GM21423 (cell line): ENCODE results near the gene MAN1A1.
"Not testable (repeated sequence)": the region's sequence is repeated elsewhere in the genome, so short reads cannot be mapped to it uniquely, and the experiment has no call there.

Experiments
- ATAC-seq: cut with Tn5 transposase; IDR thresholded peaks from one replicate; pipeline ENCODE4 v1.9.1; 2021; ENCODE audit warnings: mild to moderate bottlenecking, moderate library complexity; ENCODE audit not compliant: unreplicated experiment

Gene MAN1A1

GRCh38 chr6:119349361-119350201, at the start of gene MAN1A1:
MAN1A1 (minus strand) TSS chr6:119349761; CDS start chr6:119349065, 696 bp downstream.
- peak; percentile 71 for ATAC-seq

DNA sequence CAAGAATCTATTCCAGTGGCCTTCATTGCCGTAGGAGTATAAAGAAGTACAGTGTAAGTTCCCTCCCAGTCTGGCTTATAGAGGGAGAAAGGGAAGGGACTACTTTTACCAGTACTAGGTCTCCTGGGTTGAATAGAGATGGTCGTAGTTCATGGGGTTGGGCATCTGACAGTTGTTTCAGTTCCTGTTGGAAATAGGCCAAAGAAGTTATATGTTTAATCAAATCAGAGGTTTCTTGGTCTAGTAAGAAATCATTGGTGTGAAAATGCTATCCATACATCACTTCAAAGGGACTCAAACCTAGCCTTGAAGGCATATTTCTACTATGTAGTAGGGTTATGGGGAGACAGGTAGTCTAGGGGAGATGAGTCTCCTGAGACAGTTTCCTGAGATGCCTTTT, 45.6 kb upstream of the MAN1A1 start:
- no peak for ATAC-seq

- ATAC-seq: no peak
These were observed 40.8 kb upstream of the MAN1A1 start for GRCh38 chr6:119390247-119390793.

GRCh38 chr6:119385994-119386393, 36.4 kb upstream of the MAN1A1 start:
- ATAC-seq: no peak

DNA sequence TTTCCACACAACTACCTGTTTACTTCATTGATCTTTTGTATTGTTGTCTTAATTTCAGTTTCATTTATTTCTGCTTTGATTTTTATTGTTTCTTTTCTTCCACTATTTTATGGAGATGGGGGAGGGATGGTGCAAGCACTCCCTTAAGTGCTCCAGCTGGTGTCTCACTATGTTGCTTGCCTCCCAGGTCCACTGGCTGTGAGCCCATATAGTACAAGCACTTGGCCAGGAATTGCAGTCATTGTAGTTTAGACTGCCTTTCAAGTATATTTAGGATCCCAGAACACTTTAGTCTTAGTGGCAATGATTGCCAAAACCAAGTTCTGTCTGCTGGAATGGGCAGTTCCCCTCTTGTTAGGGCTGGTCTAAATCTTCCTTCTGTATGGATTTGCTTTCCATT, 34.9 kb upstream of the MAN1A1 start:
- no peak for ATAC-seq

GRCh38 chr6:119379809-119380208, 30.2 kb upstream of the MAN1A1 start:
- no peak for ATAC-seq

GRCh38 chr6:119377043-119377442, 27.5 kb upstream of the MAN1A1 start:
- ATAC-seq: not testable (repeated sequence)

GRCh38 chr6:119370080-119370479, 20.5 kb upstream of the MAN1A1 start:
- ATAC-seq: no peak

GRCh38 chr6:119368921-119369320, 19.4 kb upstream of the MAN1A1 start:
- ATAC-seq: no peak

- no peak for ATAC-seq
These were observed 11.6 kb upstream of the MAN1A1 start for GRCh38 chr6:119361209-119361608.

- ATAC-seq: no peak
These were observed 10.8 kb upstream of the MAN1A1 start for GRCh38 chr6:119360262-119360915.

DNA sequence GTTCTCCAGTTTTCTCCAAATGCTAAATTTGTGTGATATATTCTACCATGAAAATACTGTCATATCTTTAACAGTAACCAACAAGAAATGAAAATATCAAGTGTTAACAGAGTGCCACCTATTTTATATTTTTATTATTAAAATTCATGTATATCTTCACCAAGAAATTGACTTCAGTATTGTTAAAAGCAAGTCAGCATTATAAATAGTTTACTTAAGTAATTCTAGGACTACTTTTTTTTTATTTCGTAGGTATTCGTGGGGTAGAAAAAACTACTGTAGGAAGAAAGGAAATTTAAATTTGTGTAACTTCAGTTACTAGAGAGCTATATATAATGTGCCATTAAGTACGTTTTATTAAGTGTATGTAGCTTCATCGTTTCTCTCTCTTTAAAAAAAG, 6.3 kb upstream of the MAN1A1 start:
- ATAC-seq: no peak

- ATAC-seq: no peak
These were observed 5.6 kb upstream of the MAN1A1 start for GRCh38 chr6:119355157-119355556.

DNA sequence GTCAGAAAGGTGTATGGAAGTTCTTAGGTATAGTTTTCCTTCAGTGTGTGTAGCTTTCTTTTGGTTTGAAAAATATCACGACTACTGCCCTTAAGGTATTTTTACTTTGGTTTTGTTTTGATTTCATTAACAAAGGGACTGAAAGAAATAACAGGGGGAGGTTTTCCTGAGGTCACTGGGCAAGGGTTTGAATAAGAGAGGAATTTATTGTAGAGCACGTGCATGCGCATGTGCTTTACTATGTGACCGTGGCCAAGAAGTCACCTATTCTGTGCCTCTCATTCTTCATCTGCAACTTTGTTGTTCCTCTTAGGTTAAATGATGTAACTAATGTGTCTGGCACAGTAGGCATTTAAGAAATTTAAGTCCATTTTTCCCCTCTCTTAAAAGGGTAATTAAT, 4.1 kb upstream of the MAN1A1 start:
- no peak for ATAC-seq

DNA sequence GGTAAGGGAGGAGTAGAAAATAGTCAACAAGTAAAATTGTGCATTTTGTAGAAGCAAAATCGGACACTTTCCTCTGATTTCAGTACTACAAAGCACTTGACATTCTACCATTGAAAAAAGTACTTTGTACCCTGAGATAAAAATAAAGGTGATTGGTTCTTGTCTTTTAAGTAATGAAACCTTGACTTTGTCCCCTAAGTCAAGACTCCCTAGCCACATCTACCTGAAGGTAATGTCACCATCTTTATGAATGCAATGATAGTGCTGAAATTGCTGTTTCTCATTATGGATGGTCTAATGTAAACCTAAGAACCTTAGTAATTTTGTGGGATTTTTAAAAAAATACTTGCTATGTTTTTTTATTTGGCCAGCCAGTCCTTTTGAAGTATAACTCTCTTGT, 2.4 kb upstream of the MAN1A1 start:
- ATAC-seq: no peak

GRCh38 chr6:119350952-119351372, 1.4 kb upstream of the MAN1A1 start:
- no peak for ATAC-seq

DNA sequence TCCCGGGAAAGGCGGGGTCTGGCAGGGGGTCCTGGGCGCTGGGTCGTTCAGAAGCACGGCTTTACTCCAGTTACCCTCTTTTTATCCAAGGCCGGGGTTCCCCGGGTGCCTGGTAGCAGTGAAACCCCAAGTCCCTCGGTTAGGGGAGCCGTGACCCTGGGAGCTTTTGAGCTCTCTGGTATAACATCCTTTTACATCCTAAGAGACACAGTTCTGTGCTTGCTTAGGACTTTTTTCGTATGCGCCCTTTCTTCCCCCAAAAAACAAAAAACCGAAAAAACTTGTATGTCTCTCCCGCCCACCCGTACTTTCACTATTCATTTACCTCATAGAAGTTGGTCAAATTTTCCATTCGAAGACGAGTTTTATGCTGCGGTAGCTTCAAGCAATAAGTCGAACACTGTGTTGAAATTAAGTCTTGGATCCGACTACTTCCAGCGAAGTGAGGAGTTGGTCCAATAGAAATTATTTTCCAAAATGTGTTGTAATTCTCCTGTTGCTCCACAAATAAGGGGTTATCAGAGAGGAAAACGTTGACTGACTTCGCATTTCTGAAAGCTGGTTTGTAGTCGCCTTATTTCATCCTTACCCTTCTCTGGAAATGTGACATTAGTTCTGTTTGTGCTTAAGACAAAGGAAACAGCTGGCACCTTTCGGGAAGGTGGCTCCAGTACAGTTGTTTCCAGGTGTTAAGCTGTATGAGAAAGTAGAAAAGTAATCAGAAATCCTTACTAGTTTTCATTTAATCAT, 816 bp upstream of the MAN1A1 start:
- ATAC-seq: peak; percentile 5

DNA sequence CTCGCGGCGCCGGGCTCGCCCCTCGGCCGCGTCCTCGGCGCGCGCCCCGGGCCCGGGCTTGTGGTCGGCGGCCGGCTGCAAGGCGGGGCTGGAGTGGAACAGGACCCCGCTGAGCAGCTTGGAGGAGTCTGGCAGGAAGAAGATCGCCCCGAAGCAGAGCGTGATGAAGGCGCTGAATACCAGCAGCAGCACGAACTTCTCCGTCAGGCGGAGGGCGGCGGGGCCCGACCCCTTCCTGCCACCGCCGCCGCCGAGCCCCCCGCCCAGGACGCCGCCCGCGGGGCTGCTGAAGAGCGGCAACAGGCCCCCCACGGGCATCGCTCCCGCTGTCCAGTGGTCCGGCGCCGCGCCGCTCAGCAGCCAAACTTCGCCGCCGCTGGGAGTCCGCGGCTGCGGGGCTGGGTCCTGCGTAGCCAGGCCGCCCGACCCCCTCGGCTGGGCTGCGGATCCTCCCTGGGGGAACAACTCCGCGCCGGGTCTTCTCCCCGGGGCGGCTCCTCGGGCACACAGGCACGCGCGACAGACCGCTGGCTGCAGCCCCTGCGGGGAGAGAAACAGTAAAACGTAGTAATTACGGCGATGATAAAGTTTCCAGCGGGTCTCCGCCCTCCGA, 707 bp downstream of the MAN1A1 start:
- no peak for ATAC-seq

DNA sequence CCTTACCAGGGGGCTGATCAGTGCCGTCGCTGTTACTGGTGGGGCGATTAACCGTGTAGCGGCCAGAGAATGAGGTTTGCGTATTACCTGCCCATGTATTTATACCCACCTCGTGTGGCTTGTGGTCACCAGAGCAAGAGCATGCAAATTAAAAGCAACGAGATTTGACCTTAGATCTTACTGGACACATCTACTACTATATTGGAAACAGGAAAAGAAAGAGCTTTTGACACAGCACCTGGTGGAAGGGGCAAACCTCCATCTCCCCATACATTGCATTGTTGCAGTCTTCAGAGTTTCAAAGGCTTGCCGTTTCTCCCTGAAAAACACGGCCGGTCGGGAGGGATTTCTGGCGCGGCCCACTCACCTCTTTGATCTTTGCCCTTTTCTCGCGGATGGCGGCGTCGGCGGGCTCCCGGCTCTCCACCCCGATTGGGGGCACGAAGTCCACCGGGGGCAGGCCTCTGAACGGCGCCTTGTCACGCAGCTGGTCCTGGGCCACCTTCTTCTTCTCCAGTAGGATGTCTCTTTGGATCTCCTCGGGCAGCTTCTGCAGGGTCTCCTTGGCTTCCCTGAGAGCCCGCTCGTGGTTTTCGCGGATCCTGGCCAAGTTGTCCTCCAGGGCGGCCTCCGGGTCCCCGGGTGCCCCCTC, 1.3 kb downstream of the MAN1A1 start:
- ATAC-seq: peak; percentile 24

GRCh38 chr6:119347466-119348095, 2.0 kb downstream of the MAN1A1 start:
- ATAC-seq: peak; percentile 24
